Measurements from ENCODE around the gene AGBL4. TPM values are rescaled to one million over a fixed set of nuclear protein-coding genes. Genes with fewer than 3 reads are reported as not detected.

AGBL4 gene
- total RNA-seq, 1 donor from 2014 or later = not detected

- Histone ChIP-seq H3K27me3 (no peaks in the 10 kb centered on the region), H3K9me3 (no peaks in the 10 kb centered on the region), H3K4me1 (no peaks in the 10 kb centered on the region), H3K36me3 (no peaks in the 10 kb centered on the region), H3K27ac (no peak overlapping the region), H3K4me3 (no peak overlapping the region)
- TF ChIP-seq, protein P1, sequence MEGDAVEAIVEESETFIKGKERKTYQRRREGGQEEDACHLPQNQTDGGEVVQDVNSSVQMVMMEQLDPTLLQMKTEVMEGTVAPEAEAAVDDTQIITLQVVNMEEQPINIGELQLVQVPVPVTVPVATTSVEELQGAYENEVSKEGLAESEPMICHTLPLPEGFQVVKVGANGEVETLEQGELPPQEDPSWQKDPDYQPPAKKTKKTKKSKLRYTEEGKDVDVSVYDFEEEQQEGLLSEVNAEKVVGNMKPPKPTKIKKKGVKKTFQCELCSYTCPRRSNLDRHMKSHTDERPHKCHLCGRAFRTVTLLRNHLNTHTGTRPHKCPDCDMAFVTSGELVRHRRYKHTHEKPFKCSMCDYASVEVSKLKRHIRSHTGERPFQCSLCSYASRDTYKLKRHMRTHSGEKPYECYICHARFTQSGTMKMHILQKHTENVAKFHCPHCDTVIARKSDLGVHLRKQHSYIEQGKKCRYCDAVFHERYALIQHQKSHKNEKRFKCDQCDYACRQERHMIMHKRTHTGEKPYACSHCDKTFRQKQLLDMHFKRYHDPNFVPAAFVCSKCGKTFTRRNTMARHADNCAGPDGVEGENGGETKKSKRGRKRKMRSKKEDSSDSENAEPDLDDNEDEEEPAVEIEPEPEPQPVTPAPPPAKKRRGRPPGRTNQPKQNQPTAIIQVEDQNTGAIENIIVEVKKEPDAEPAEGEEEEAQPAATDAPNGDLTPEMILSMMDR (IDR thresholded peaks at IDR 0.05) = no peak
- intact Hi-C loops (cut with DNase I) = no loop called here
- no peak for DNase-seq (ENCODE audit: low spot score in 2 of 2)
Observed at GRCh38 chr1:49051647-49052046, 972.1 kb downstream of the AGBL4 start.

GRCh38 chr1:49050041-49050440 lies 973.7 kb downstream of the AGBL4 start:
- Histone ChIP-seq H3K27ac (no peak overlapping the region), H3K36me3 (no peaks in the 10 kb centered on the region), H3K4me1 (no peaks in the 10 kb centered on the region), H3K27me3 (no peaks in the 10 kb centered on the region), H3K4me3 (no peak overlapping the region), H3K9me3 (no peaks in the 10 kb centered on the region)
- TF ChIP-seq, protein P1 (IDR thresholded peaks at IDR 0.05) = no peak
- intact Hi-C loops (cut with DNase I) = no loop called here
- DNase-seq (ENCODE audit: low spot score in 2 of 2) = no peak

DNA sequence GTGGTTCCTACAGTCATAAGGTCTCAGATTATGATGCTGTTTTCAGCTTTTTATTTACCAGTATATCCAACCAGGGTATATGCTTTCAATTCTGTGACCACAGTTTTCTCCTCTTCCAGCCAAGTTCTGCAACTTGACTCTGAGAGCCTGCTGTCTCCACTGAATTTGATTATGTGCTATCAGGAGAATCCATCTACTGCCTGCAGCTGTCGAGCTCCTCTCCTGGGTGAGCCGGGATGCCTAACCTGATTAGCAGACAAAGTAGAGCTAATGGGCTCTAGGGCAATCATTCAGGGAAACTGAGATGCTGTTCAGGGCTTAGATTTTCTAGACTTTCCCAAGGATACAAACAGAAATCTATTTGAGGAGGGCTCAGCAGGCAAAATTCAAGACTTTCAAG lies 975.6 kb downstream of the AGBL4 start:
- Histone ChIP-seq H3K36me3 (no peaks in the 10 kb centered on the region), H3K4me3 (no peak overlapping the region), H3K9me3 (no peaks in the 10 kb centered on the region), H3K27me3 (no peaks in the 10 kb centered on the region), H3K27ac (no peak overlapping the region), H3K4me1 (no peaks in the 10 kb centered on the region)
- intact Hi-C loops (cut with DNase I) = no loop called here
- TF ChIP-seq, protein P1 (IDR thresholded peaks at IDR 0.05) = no peak
- DNase-seq (ENCODE audit: low spot score in 2 of 2) = no peak

GRCh38 chr1:49046305-49046704 lies 977.4 kb downstream of the AGBL4 start:
- TF ChIP-seq, protein P1 (IDR thresholded peaks at IDR 0.05) = no peak
- intact Hi-C loops (cut with DNase I) = no loop called here
- no peaks in the 10 kb centered on the region for H3K27me3 ChIP-seq

DNA sequence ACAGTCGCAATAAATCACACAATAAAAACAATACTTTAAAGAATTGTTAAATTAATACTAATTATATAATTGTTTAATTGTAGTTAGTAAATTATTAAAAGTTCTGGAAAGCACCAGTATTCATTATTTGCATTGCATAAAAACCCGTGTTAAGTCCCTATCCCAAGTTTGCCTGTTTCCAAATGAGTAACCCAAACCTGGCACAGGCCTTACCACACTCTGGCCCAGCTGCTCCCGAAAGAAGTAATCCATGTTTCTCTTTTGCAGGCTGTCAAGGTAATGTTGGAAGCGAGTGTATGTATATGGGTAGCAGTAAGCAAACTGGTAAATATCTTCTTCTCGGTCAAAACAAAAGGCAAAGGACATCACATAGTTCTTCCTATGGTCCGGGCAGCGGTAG lies 978.4 kb downstream of the AGBL4 start:
- no peak for DNase-seq (ENCODE audit: low spot score in 2 of 2)
- H3K9me3 ChIP-seq = no peaks in the 10 kb centered on the region
- no peaks in the 10 kb centered on the region for H3K36me3 ChIP-seq
- intact Hi-C loops (cut with DNase I) = no loop called here
- H3K4me3 ChIP-seq = no peak overlapping the region
- TF ChIP-seq, protein P1 (IDR thresholded peaks at IDR 0.05) = no peak
- no peaks in the 10 kb centered on the region for H3K27me3 ChIP-seq
- no peaks in the 10 kb centered on the region for H3K4me1 ChIP-seq
- H3K27ac ChIP-seq = no peak overlapping the region

More at GRCh38 chr1:49046305-49046704, 977.4 kb downstream of the AGBL4 start:
- Histone ChIP-seq H3K4me1 (no peaks in the 10 kb centered on the region), H3K27ac (no peak overlapping the region), H3K36me3 (no peaks in the 10 kb centered on the region), H3K9me3 (no peaks in the 10 kb centered on the region), H3K4me3 (no peak overlapping the region)
- no peak for DNase-seq (ENCODE audit: low spot score in 2 of 2)

- Histone ChIP-seq H3K4me1 (no peaks in the 10 kb centered on the region), H3K27me3 (no peaks in the 10 kb centered on the region), H3K9me3 (no peaks in the 10 kb centered on the region), H3K4me3 (no peak overlapping the region), H3K36me3 (no peaks in the 10 kb centered on the region), H3K27ac (no peak overlapping the region)
- TF ChIP-seq, protein P1 (IDR thresholded peaks at IDR 0.05) = no peak
- DNase-seq (ENCODE audit: low spot score in 2 of 2) = no peak
- intact Hi-C loops (cut with DNase I) = no loop called here
Observed at GRCh38 chr1:49036700-49037099, 987.1 kb downstream of the AGBL4 start.
